ENCODE data around the gene ERICH6.

Gene ERICH6

GRCh38 chr3:150636258-150636657 lies 67.5 kb downstream of the ERICH6 start:
- H4K20me1 ChIP-seq (ENCODE audit: control insufficient read depth, insufficient read depth, low read depth, low read length) = peaks cover 3% of the 10 kb centered on the region; the same call in 1 of the 2 replicates
- H3K36me3 ChIP-seq (ENCODE audit: control insufficient read depth, low read length) = peaks cover 2% of the 10 kb centered on the region
- H3K27me3 ChIP-seq (ENCODE audit: control insufficient read depth, low read length) = no peaks in the 10 kb centered on the region
- peaks cover 23% of the 10 kb centered on the region for H3F3A ChIP-seq (ENCODE audit: control insufficient read depth, insufficient read depth)
- H3K4me3 ChIP-seq (ENCODE audit: low read length) = no peak overlapping the region
- no peaks in the 10 kb centered on the region for H3K9me3 ChIP-seq (ENCODE audit: control insufficient read depth, insufficient read depth, low read length)
- H3K27ac ChIP-seq (ENCODE audit: low read depth, low read length) = no peak overlapping the region
- H3K9me2 ChIP-seq (replicated peaks; ENCODE audit: control insufficient read depth, low read length) = no peaks in the 10 kb centered on the region
- H3K4me2 ChIP-seq (ENCODE audit: low read length) = no peak overlapping the region
- TF ChIP-seq CTCF (IDR thresholded peaks at IDR 0.05; ENCODE audit: low read depth, low read length, poor library complexity, severe bottlenecking) (no peak), EZH2phosphoT487 (IDR thresholded peaks at IDR 0.05; ENCODE audit: borderline replicate concordance, low read length) (no peak)
- peaks cover 5% of the 10 kb centered on the region for H3K4me1 ChIP-seq (ENCODE audit: control insufficient read depth, low read length)
- H3K79me2 ChIP-seq (ENCODE audit: control insufficient read depth, low read length) = no peaks in the 10 kb centered on the region

GRCh38 chr3:150635526-150635925 lies 68.2 kb downstream of the ERICH6 start:
- TF ChIP-seq EZH2phosphoT487 (IDR thresholded peaks at IDR 0.05; ENCODE audit: borderline replicate concordance, low read length) = no peak
- no peak for TF ChIP-seq CTCF (IDR thresholded peaks at IDR 0.05; ENCODE audit: low read depth, low read length, poor library complexity, severe bottlenecking)
- H3K4me1 ChIP-seq (ENCODE audit: control insufficient read depth, low read length) = peaks cover 5% of the 10 kb centered on the region
- H3K4me2 ChIP-seq (ENCODE audit: low read length) = no peak overlapping the region
- peaks cover 23% of the 10 kb centered on the region for H3F3A ChIP-seq (ENCODE audit: control insufficient read depth, insufficient read depth)
- no peak overlapping the region for H3K27ac ChIP-seq (ENCODE audit: low read depth, low read length)
- H3K9me3 ChIP-seq (ENCODE audit: control insufficient read depth, insufficient read depth, low read length) = no peaks in the 10 kb centered on the region
- H3K27me3 ChIP-seq (ENCODE audit: control insufficient read depth, low read length) = no peaks in the 10 kb centered on the region
- peaks cover 3% of the 10 kb centered on the region; the same call in 1 of the 2 replicates for H4K20me1 ChIP-seq (ENCODE audit: control insufficient read depth, insufficient read depth, low read depth, low read length)
- no peaks in the 10 kb centered on the region for H3K79me2 ChIP-seq (ENCODE audit: control insufficient read depth, low read length)
- H3K9me2 ChIP-seq (replicated peaks; ENCODE audit: control insufficient read depth, low read length) = no peaks in the 10 kb centered on the region
- peaks cover 5% of the 10 kb centered on the region for H3K36me3 ChIP-seq (ENCODE audit: control insufficient read depth, low read length)
- no peak overlapping the region for H3K4me3 ChIP-seq (ENCODE audit: low read length)

GRCh38 chr3:150635076-150635475 lies 68.6 kb downstream of the ERICH6 start:
- Histone ChIP-seq H3K4me3 (ENCODE audit: low read length) (no peak overlapping the region), H3K4me1 (ENCODE audit: control insufficient read depth, low read length) (peaks cover 5% of the 10 kb centered on the region), H4K20me1 (ENCODE audit: control insufficient read depth, insufficient read depth, low read depth, low read length) (peaks cover 3% of the 10 kb centered on the region; the same call in 1 of the 2 replicates), H3K4me2 (ENCODE audit: low read length) (no peak overlapping the region), H3K79me2 (ENCODE audit: control insufficient read depth, low read length) (no peaks in the 10 kb centered on the region), H3K27me3 (ENCODE audit: control insufficient read depth, low read length) (no peaks in the 10 kb centered on the region), H3K36me3 (ENCODE audit: control insufficient read depth, low read length) (peaks cover 9% of the 10 kb centered on the region), H3K9me2 (replicated peaks; ENCODE audit: control insufficient read depth, low read length) (no peaks in the 10 kb centered on the region), H3K9me3 (ENCODE audit: control insufficient read depth, insufficient read depth, low read length) (no peaks in the 10 kb centered on the region), H3F3A (ENCODE audit: control insufficient read depth, insufficient read depth) (peaks cover 23% of the 10 kb centered on the region), H3K27ac (ENCODE audit: low read depth, low read length) (no peak overlapping the region)
- no peak for TF ChIP-seq EZH2phosphoT487 (IDR thresholded peaks at IDR 0.05; ENCODE audit: borderline replicate concordance, low read length)
- TF ChIP-seq CTCF (IDR thresholded peaks at IDR 0.05; ENCODE audit: low read depth, low read length, poor library complexity, severe bottlenecking) = no peak
